Measurements from ENCODE around the gene PIP5KL1. TPM values are rescaled to one million over a fixed set of nuclear protein-coding genes. Genes with fewer than 3 reads are reported as not detected.
A peak's percentile ranks its signal among the peaks of the same experiment; 100 is the strongest.

Gene PIP5KL1
- total and polyA plus RNA-seq, 2 experiments from 2014 or later, result 1.4 to 1.6 TPM

DNA sequence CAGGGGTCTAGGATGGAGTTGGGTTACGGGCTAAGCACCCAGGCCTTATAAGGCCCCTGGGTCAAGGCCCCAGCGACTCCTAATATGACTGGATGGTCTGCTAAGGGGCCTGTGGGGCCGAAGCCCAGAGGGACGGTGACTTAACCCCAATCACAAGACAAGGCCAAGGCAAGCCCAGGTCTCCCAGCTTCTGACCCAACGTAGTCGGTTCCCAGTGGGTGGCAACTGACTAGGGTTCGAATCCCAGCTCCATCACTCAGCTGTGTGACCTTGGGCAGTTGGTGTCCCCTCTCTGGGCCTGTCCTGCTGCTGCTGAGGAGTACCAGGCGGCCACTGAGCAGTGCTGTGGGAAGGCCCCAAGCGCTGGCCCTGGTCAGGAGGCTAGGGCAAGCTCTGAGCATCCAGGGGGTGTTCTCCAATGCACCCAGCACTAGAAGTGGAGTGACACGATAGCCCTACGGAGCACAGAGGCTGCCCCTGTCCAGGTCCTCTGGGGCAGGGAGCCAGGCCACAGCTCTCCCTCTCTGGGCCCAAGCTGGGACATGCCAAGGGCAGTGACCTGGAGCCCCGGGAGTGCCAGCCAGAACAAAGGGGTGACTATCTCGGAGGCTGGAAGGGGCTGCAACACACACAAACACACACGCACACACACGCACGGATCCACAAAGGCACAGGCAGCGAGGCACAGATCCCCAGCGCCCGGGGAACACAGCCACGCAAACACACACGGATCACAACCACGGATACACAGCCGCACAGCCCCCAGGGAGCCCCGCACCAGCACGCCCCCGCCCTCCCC lies 53.6 kb downstream of the PIP5KL1 start:
- Histone ChIP-seq H3K36me3 (replicated peaks; ENCODE audit: insufficient read depth, low read depth) (no peaks in the 10 kb centered on the region), H3K27me3 (no peaks in the 10 kb centered on the region), H3K4me3 (peak overlapping the region; percentile 78), H3K79me2 (peaks cover 8% of the 10 kb centered on the region), H4K20me1 (ENCODE audit: insufficient read depth, poor library complexity, severe bottlenecking) (no peaks in the 10 kb centered on the region), H3K9me3 (ENCODE audit: low read depth) (no peaks in the 10 kb centered on the region), H3K27ac (no peak overlapping the region), H3K4me1 (ENCODE audit: insufficient read depth) (peaks cover 30% of the 10 kb centered on the region), H3K9me2 (replicated peaks; ENCODE audit: insufficient read depth) (no peaks in the 10 kb centered on the region), H2AFZ (peak overlapping the region; percentile 94), H3K4me2 (peak overlapping the region; percentile 88)
- 64% methylated on average over 16 of the region's 26 CpGs for WGBS (ENCODE audit: low lambda C conversion rate, missing lambda C conversion rate)
- TF ChIP-seq EZH2phosphoT487 (IDR thresholded peaks at IDR 0.05; ENCODE audit: low read depth, severe bottlenecking, unreplicated experiment) (no peak), EZH2 (IDR thresholded peaks at IDR 0.05; ENCODE audit: borderline replicate concordance) (no peak)
- TF ChIP-seq, protein P1, sequence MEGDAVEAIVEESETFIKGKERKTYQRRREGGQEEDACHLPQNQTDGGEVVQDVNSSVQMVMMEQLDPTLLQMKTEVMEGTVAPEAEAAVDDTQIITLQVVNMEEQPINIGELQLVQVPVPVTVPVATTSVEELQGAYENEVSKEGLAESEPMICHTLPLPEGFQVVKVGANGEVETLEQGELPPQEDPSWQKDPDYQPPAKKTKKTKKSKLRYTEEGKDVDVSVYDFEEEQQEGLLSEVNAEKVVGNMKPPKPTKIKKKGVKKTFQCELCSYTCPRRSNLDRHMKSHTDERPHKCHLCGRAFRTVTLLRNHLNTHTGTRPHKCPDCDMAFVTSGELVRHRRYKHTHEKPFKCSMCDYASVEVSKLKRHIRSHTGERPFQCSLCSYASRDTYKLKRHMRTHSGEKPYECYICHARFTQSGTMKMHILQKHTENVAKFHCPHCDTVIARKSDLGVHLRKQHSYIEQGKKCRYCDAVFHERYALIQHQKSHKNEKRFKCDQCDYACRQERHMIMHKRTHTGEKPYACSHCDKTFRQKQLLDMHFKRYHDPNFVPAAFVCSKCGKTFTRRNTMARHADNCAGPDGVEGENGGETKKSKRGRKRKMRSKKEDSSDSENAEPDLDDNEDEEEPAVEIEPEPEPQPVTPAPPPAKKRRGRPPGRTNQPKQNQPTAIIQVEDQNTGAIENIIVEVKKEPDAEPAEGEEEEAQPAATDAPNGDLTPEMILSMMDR (IDR thresholded peaks at IDR 0.05; ENCODE audit: poor library complexity), result no peak
- DNase-seq (ENCODE audit: low spot score), result no peak

DNA sequence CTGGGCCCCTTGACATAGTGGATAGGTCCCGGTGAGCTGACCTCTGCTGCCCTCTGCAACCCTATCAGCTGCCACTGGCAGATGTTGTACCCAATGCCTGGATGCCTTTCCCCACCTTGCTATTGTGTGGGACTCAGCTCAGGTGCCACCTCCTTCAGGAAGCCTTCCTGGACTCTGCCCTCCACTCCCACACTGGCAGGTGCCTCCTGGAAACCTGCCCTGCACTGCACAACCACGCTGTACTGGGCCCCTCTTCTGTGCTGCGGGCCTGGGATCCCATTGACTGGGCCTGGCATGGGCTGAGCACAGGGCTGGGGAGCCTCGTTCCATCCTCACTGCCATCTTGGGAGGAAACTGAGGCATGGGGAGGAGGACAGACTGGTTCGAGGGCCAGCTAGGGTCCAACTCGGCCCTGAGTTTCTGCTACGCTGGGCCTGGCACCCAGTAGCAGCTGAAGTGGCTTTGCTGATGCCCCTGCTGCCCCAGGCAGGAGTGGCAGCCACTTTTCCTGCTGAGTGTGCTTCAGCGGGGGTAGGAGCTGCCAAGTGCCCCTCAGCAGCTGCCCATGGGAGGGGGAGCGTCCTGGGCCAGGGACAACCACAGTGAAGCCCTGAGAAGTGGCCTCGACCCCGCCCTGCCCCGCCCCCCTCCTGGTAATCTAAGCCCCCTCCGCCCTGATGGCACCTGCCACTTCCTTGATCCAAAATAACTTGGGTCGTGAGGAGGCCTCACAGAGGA lies 54.4 kb downstream of the PIP5KL1 start:
- TF ChIP-seq, protein P1 (IDR thresholded peaks at IDR 0.05; ENCODE audit: poor library complexity), result no peak
- TF ChIP-seq EZH2phosphoT487 (IDR thresholded peaks at IDR 0.05; ENCODE audit: low read depth, severe bottlenecking, unreplicated experiment) (no peak), EZH2 (IDR thresholded peaks at IDR 0.05; ENCODE audit: borderline replicate concordance) (no peak)
- Histone ChIP-seq H4K20me1 (ENCODE audit: insufficient read depth, poor library complexity, severe bottlenecking) (no peaks in the 10 kb centered on the region), H3K27ac (peak overlapping the region; percentile 7), H3K36me3 (replicated peaks; ENCODE audit: insufficient read depth, low read depth) (no peaks in the 10 kb centered on the region), H2AFZ (no peak overlapping the region), H3K9me2 (replicated peaks; ENCODE audit: insufficient read depth) (no peaks in the 10 kb centered on the region), H3K4me2 (peak overlapping the region; percentile 88), H3K79me2 (peaks cover 8% of the 10 kb centered on the region), H3K4me1 (ENCODE audit: insufficient read depth) (peaks cover 30% of the 10 kb centered on the region), H3K27me3 (no peaks in the 10 kb centered on the region), H3K9me3 (ENCODE audit: low read depth) (no peaks in the 10 kb centered on the region), H3K4me3 (no peak overlapping the region)
- WGBS (ENCODE audit: low lambda C conversion rate, missing lambda C conversion rate), result 91% methylated on average over 14 of the region's 14 CpGs
- no peak for DNase-seq (ENCODE audit: low spot score)

DNA sequence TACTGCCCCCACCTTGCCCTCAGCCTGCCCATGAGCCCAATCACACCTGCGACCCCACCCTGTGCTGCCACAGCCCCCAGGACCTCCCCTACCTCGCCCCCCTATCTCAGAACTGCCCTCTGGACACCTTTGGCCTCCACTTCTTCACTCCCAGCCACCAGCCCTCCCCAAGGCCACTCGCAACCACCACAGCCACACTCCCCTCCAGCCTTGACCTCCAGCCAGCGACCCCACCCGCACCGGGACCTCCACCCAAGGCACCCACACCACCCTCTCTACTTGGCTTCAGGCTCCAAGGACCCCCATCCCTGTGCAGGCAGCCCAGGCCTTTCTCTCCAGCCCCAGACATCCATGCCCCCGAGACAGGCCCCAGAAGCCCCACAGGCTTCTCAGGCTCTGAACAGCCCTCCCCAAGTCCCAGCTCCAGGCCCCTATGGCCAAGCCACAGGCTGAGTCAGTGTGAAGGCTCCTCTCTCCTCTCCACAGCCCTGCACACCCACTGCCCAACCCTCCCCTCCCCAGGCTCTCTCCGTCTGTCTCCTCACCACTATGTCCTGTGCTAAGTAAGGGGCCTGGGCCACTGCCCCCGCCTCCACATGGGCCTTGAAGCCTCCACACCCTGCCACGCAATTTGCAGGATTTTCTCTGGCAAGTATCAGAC lies 55.1 kb downstream of the PIP5KL1 start:
- Histone ChIP-seq H3K79me2 (peaks cover 8% of the 10 kb centered on the region), H3K4me3 (no peak overlapping the region), H3K9me3 (ENCODE audit: low read depth) (no peaks in the 10 kb centered on the region), H3K36me3 (replicated peaks; ENCODE audit: insufficient read depth, low read depth) (no peaks in the 10 kb centered on the region), H3K4me2 (peak overlapping the region; percentile 88), H3K9me2 (replicated peaks; ENCODE audit: insufficient read depth) (no peaks in the 10 kb centered on the region), H2AFZ (no peak overlapping the region), H4K20me1 (ENCODE audit: insufficient read depth, poor library complexity, severe bottlenecking) (no peaks in the 10 kb centered on the region), H3K27ac (peak overlapping the region; percentile 7), H3K4me1 (ENCODE audit: insufficient read depth) (peaks cover 30% of the 10 kb centered on the region), H3K27me3 (no peaks in the 10 kb centered on the region)
- 84% methylated on average over 7 of the region's 10 CpGs for WGBS (ENCODE audit: low lambda C conversion rate, missing lambda C conversion rate)
- no peak for TF ChIP-seq EZH2phosphoT487 (IDR thresholded peaks at IDR 0.05; ENCODE audit: low read depth, severe bottlenecking, unreplicated experiment)
- TF ChIP-seq, protein P1 (IDR thresholded peaks at IDR 0.05; ENCODE audit: poor library complexity), result no peak
- TF ChIP-seq EZH2 (IDR thresholded peaks at IDR 0.05; ENCODE audit: borderline replicate concordance), result no peak
- peak; percentile 53 for DNase-seq (ENCODE audit: low spot score)
